Measurements from ENCODE around the gene TOPAZ1.

DNA sequence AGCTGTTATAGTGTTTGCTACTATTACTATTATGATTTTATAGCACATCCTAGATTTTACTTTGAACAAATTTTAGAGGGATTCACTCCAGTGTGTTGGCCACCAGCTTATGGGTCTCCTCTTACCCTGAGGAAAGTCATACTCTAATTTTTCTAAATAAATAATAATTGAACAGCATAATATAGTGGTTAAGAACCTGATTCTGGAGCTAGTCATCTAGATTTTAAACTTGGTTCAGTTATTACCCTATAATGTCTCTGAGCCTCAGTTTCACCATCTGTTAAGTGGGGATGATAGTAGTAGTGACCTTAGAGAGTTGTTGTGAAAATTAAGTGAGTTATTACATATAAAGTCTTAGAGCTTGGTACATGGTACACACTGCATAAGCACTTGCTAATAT is 30.7 kb upstream of the TOPAZ1 start:
- TF ChIP-seq CTCF (IDR thresholded peaks at IDR 0.05) (no peak), POLR2AphosphoS5 (IDR thresholded peaks at IDR 0.05) (no peak), POLR2A (IDR thresholded peaks at IDR 0.05) (no peak)
